NAMALWA (cell line): ENCODE measurements around the gene RNF39.
"Not testable (repeated sequence)": the region's sequence is repeated elsewhere in the genome, so short reads cannot be mapped to it uniquely, and the experiment has no call there.

Experiments used
- DNase-seq: peaks from one replicate; pipeline ENCODE4 v3.0.0-alpha.2; 2015; ENCODE audit warnings: low spot score

Gene RNF39

GRCh38 chr6:30062471-30063178 is 12.9 kb downstream of the RNF39 start:
- peak; percentile 31 for DNase-seq

- peak; percentile 21 for DNase-seq
Measured at GRCh38 chr6:30061858-30062458, 13.6 kb downstream of the RNF39 start.

- peak; percentile 95 for DNase-seq
Measured at GRCh38 chr6:30061092-30061857, 14.3 kb downstream of the RNF39 start, which contains the start of gene POLR1H. Gene POLR1H (plus strand): TSS chr6:30061265. CDS start chr6:30061525, 260 bp downstream.

GRCh38 chr6:30060606-30061091 is 14.9 kb downstream of the RNF39 start:
- no peak for DNase-seq

GRCh38 chr6:30055513-30055912 is 20.1 kb downstream of the RNF39 start:
- DNase-seq, result no peak

- DNase-seq, result no peak
Measured at GRCh38 chr6:30053682-30054081, 21.9 kb downstream of the RNF39 start.

- DNase-seq, result no peak
Measured at GRCh38 chr6:30047220-30047619, 28.3 kb downstream of the RNF39 start.

- DNase-seq, result no peak
Measured at GRCh38 chr6:30044630-30045029, 30.9 kb downstream of the RNF39 start.

GRCh38 chr6:30043744-30044143 is 31.8 kb downstream of the RNF39 start:
- DNase-seq, result no peak

GRCh38 chr6:30042914-30043313 is 32.7 kb downstream of the RNF39 start:
- DNase-seq, result no peak

GRCh38 chr6:30042476-30042875 is 33.1 kb downstream of the RNF39 start:
- no peak for DNase-seq

- DNase-seq, result no peak
Measured at GRCh38 chr6:30041821-30042220, 33.7 kb downstream of the RNF39 start.

- no peak for DNase-seq
Measured at GRCh38 chr6:30041221-30041620, 34.3 kb downstream of the RNF39 start.

- DNase-seq, result peak; percentile 46
Measured at GRCh38 chr6:30037182-30037788, 38.3 kb downstream of the RNF39 start.

- DNase-seq, result no peak
Measured at GRCh38 chr6:30035784-30036183, 39.8 kb downstream of the RNF39 start.

- not testable (repeated sequence) for DNase-seq
Measured at GRCh38 chr6:30033440-30033839, 42.1 kb downstream of the RNF39 start.

GRCh38 chr6:30031381-30031780 is 44.2 kb downstream of the RNF39 start:
- no peak for DNase-seq

GRCh38 chr6:30029588-30029987 is 46.0 kb downstream of the RNF39 start:
- DNase-seq, result no peak

- no peak for DNase-seq
Measured at GRCh38 chr6:30025186-30025585, 50.4 kb downstream of the RNF39 start.

GRCh38 chr6:30022712-30023111 is 52.9 kb downstream of the RNF39 start:
- DNase-seq, result not testable (repeated sequence)

- no peak for DNase-seq
Measured at GRCh38 chr6:30022189-30022588, 53.4 kb downstream of the RNF39 start.

- DNase-seq, result no peak
Measured at GRCh38 chr6:30020626-30021025, 54.9 kb downstream of the RNF39 start.
